GM21528 (cell line): ENCODE measurements around the gene CPNE5.
"Not testable (repeated sequence)": the region's sequence is repeated elsewhere in the genome, so short reads cannot be mapped to it uniquely, and the experiment has no call there.

ENCODE experiments used
- ATAC-seq: cut with Tn5 transposase; IDR thresholded peaks from one replicate; pipeline ENCODE4 v1.9.1; 2021; ENCODE audit warnings: mild to moderate bottlenecking, moderate library complexity; ENCODE audit not compliant: unreplicated experiment, low FRiP score

Gene CPNE5

DNA sequence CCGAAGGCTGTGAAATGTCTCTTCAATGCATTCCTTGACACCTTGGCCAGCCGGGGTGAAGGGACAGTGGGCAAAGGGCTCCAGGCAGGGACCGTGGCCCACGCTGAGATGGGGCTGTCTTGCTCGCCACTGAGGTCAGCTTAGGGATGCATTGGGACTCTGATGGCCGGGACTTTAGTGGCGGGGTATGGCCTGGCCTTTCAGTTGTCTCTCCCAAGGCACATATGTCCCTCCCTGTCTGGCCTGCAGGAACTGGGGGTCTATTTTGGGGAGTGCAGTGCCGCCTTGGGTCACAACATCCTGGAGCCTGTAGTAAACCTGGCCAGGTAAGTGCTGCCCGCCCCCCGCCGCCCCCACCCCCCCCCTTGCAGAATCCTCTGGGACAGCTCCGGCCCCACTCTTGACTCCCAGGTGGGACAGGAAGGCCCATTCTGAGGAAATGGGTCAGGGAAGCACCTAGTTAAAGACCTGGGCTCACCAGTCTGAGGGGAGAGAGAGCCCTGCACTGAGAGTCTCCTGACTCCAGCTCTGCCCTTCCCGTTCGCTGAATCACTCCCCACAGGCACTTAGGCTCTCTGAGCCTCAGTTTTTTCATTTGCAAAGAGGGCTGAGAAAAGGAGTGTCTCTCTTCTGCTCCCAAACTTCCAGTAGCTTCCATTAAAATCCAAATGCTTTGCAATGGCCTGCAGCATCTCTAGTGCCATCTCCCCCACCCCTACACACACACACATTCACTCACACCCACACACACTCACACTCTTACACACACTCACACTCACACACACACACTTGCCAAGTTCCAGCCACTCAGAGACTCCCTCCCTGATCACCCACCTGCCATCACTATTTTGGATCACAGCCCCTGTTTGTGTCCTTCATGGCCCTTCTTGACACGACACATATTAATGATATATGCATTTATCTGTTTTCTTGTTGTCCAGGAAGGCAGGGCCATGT, 108.5 kb downstream of the CPNE5 start:
- no peak for ATAC-seq

DNA sequence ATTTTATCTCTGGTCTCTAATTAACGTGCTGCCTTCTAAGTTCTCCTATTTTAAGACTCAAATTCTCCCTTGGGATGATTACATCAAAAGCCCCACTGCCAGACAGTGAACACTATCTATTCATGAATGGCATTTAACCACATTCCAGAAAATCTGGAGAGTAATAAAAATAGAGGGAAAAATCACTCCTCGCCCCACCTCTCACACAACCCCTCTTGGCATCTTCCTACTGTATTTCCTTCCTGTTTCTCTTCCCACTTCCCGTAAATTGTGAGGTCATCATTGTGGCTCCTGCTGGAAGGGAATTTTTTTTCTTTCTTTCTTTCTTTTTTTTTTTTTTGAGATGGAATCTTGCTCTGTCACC, 110.1 kb downstream of the CPNE5 start:
- no peak for ATAC-seq

DNA sequence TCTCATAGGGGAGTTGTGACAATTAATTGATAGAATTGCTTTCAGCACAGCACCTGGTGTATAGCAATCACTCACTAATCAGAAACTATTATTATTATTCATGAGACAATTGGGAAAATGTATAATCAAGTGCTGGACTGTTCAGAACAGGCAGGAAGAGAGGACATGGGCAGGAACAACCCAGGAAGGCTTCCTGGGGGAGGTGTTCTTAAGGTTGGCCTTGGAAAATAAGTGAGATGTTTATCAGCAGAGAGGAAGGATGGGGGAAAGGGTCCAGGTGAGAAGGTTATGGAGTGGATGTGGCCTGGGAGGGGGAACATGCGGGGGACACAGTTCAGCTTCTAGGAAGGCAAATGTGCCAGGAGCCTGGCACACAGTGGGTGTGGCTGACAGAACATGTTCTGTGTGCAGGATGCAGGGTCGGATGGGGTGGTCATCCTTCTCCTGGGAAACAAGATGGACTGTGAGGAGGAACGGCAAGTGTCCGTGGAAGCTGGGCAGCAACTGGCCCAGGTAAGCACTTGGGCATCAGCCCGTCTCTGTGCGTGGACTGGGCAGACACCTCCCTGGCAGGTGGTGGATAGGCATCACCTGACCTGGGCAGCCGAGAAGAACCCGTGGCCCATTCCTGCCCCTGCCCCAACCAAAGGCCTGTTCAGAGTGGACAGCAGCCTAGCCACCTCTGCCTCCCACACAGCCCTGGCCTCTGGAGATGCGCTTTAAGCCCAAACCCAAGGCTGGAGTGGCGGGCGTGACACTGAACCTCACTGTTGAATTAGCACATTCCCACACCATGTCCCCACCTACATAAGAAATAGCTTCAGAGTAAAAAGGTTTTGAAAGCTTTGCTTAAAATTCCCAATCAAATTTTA, 110.7 kb downstream of the CPNE5 start:
- ATAC-seq: no peak

DNA sequence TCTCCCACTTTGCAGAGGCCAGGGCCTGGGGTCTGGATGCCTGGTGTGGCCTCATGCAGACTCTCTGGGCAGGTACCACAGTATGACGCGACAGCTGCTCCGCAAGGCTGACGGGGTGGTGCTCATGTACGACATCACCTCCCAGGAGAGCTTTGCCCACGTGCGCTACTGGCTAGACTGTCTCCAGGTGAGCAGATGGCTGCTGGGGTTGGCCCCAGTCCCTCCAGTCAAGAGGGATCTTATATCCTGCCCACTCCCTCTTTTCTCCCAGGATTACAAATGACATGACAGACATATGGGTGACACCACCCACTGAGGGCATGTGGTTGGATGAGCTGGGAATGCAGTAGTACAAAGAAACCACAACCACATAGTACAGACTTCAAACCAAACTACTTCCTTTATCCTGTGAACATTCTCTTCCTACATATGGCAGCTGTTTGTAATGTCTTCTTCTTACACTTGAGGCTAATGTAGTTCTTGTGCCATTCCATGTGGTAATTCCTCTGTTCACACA, 111.7 kb downstream of the CPNE5 start:
- no peak for ATAC-seq

DNA sequence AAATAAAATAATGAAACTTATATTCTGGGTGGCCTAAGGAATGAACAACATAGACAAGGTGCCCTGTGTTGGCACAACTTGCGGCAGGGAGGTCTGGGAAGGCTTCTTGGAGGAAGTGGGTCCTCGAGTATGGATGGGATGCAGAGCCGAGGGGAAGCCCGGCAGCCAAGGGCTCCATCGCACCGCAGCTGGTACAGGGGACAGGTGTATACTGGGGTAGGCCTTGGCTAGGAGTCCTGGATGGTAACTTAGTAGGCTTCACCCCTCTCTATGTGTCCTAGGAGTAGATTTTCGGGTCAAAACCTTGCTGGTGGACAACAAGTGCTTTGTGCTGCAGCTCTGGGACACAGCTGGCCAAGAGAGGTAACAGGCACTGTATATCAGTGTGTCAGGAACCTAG, 113.7 kb downstream of the CPNE5 start:
- no peak for ATAC-seq

DNA sequence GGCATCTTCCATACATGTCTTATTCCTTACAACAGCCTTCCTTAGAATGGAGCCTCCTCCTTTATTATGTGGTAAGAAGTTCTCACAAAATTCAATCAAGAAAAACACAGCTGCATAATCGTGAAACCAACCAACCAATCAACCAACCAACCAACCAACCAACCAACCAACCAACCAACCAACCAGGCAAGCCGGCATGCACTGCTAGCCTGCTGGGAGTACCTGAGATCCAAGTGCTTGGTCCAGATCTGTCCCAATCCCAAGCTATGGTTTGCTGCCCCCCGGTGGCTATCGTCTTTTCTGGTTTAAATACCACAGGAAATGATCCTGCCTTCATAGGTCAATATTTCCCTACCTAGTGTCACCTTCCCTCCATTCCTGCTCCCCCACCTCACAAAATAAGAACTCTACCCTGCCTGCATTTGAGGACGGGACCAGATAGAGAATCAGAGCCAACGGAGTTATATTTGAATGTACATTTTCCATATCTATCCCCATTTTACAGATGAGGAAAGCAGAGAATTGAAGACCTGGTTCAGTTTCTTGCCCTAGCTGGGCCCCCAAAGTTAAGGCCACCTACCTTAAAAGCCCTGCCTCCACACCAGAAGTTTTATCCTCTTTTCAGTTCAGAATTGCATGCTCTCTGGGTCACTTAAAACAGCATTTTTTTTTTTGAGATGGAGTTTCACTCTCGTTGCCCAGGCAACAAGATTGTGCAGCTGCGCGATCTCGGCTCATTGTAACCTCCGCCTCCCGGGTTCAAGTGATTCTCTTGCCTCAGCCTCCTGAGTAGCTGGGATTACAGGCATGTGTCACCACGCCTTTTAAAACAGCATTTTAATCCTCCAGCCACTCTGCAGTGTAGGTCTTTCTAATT, 114.5 kb downstream of the CPNE5 start:
- no peak for ATAC-seq

DNA sequence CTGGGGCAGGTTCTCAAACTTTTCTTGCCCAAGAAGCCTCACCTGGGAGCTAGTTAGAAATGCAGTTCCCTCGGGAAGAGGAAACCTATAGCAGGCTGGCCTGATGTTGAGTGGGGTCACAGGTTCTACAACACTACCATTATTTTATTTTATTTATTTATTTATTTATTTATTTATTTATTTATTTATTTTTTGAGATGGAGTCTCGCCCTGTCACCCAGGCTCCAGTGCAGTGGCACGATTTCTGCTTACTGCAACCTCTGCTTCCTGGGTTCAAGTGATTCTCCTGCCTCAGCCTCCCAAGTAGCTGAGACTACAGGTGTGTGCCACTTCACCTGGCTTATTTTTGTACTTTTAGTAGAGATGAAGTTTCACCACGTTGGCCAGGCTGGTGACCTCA, 115.3 kb downstream of the CPNE5 start:
- ATAC-seq: not testable (repeated sequence)

DNA sequence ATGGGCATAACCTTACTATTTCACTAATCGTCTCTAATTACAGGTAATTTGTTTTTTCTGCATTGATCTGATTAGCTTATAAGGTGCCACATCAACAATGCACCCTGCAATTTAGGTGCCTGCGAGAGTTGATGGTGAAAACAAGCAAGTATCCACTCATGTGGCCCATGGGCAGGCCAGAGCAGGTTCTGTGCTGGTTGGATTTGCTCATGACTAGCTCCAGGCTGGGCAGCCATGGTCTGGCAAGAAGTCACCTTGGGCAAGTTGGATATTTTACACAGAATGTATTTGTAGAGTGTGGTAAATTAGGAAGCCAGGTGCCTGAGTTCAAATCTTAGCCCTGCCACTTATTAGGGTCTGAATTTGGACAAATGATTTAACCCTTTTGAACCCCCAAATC, 116.4 kb downstream of the CPNE5 start:
- ATAC-seq: no peak

DNA sequence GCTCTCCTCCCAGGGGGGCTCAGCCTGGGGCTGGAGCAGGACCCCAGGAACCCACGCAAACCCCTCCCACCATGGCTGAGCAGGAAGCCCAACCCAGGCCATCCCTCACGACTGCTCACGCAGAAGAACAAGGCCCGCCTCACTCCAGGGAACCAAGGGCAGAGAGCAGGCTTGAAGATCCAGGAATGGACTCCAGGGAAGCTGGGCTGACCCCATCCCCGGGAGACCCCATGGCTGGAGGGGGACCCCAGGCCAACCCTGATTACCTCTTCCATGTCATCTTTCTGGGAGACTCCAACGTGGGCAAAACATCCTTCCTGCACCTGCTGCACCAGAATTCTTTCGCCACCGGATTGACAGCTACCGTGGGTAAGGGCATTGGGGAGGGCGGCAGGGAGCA, 116.9 kb downstream of the CPNE5 start:
- ATAC-seq: no peak

DNA sequence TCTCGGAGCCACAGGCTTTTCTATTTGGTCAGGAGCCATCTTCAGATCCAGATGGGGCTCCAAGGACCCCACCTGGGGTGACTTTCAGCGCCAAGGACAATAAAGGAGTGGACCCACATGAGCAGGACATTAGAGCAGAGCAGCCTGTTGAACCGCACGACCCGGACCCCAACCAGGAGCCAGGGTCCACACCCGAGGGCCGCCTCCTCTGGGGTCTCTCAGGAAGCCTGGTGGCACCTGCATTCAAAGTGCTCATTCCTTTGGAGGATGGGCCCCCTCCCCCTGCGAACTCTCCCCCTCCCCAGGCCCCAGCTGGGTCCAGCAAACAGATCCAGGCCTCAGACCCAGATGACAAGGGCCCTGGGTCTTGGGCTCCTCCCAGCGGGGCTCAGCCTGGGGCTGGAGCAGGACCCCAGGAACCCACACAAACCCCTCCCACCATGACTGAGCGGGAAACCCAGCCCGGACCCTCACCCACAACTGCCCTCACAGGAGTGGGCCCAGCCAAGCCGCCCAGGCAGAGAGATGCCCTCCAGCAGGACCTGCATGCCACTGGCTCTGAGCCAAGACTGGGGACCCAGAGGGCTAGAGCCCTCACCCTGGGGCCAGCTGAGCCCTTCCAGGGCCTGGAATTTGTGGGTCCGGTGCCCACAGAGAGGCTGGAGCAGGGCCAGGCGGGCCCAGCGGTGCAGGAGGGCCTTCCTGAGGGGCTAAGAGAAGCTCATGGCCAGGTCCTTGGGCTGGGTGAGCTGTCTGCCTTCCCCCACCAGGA, 117.7 kb downstream of the CPNE5 start:
- no peak for ATAC-seq

DNA sequence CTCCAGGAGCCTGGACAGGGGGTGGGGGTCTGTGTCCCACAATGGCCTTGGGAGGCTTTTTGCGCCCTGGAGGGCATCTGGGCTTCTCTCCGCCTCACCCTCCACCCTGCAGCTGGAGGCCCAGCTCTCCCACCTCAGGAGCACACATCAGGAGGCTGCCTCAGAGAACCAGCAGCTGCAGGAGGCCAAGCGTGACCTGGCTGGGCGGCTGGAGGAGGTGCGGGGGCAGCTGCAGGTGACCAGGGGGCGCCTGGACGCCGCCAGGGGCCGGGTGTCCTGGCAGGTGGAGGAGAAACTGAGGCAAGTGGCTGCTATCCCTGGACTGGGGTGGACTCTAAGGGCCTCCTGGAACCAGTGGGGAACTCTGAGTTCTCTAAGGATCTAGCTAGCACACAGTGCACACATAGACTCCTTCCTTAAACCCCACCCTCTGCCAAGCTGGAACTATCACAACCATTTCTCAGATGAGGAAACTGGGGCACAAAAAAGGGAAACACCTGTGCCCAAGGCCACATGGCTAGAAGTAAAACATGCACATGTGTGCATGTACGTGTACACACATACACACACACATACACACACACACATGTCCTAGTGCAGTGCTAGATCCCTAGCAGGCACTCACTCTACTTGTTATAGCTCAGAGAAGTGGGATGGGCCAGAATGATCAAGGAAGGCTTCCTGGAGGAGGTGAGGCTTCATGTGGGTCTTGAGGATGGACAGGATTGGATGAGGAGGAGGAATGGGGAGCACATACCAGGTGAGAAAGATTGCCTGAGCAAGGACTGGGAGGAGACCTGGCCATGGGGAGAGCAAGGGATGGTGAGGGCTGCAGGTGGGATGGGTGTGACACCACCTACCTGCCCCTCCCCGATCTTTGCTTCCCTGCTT, 118.7 kb downstream of the CPNE5 start:
- no peak for ATAC-seq

DNA sequence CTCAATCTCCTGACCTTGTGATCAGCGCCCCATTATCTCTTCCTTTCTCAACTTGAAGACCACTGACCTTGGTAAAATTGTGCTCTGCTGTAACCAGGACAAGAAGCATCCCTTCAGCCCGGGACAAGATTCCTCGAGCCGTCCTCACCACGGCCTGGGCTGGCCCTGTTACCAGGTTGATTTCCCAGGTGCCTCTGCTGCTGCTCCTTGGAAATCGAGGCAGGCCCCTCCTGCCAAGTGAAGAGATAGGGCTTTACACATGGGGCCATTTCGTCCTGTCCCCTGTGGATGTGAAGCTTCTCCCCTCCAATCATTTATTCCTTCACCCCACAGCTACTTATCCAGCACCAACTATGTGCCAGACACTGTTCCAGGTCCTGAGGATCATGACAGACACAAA, 120.1 kb downstream of the CPNE5 start:
- no peak for ATAC-seq

DNA sequence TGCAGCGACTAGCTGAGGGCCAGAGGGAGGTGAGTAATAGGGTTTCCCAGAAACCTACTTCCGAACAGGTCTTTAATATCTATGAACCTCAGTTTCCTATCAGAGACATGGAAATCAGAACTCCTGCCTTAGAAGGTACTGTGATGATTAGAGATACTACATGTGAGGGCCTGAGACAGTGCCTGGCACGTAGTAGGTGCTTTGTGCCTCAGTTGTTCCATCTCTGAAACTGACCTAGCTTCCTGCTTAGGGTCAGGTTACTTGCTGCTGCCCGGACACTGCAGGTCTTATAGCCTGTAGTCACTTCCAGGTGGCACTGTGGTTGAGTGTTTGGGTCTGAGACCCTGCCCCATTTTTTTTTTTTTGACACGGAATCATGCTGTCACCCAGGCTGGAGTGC, 120.7 kb downstream of the CPNE5 start:
- no peak for ATAC-seq

DNA sequence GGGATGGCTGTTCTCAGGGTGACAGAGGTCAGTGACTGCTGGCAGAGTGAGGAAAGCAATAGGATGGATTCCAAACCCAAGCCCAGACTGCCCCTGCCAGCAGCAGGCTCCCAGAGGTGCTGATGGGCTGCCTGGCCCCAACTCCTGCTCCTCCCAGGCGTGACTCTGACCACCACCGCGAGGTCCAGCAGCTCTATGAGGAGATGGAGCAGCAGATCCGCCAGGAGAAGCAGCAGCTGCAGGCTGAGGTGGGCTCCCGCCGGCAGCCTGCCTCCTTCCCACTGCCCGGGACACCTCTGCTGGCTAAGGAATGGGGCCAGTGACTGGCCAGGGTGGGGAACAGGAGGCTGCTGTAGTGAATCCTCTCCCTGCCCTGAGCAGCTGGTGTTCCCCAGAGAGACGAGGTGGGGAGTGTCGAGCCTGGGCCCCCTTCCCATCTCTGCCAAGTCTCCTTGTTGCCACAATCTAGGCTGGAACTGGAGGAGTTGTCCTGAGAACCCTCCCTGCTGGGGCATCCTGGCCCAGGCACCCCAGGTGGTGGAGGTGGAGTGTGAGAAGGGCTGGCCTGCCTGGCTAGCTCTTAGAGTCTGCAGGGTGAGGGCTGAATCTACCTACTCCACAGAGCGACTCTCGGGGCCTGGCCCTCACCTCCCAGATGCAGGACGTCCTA, 121.2 kb downstream of the CPNE5 start:
- no peak for ATAC-seq

DNA sequence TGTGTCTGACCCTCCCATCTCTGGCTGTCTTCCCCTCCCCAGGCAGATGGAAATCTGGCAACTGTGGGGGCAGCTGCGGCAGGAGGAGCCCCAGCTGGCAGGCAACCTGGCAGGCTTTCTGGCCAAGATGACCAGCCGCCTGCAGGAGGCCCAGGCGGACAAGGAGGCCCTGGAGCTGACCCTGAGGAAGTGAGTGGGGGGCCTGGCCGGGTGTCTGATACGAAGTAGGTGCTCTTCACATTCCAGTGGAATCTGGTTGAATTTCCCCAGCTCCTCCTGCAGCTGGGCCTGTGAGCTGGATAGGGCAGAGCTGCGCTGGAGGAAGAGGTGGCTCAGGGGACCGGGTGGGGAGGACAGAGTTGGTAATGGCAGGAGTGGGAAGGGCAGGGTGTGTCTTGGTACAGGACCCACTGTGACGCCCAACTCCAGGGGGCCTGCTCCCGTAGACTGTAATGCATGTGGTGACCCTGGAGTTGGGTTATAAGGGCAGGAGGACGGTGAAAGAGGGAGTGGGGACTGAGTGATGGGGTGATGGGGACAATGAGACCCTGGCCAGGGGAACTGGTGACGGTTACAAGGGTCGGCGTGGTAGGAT, 121.9 kb downstream of the CPNE5 start:
- no peak for ATAC-seq

DNA sequence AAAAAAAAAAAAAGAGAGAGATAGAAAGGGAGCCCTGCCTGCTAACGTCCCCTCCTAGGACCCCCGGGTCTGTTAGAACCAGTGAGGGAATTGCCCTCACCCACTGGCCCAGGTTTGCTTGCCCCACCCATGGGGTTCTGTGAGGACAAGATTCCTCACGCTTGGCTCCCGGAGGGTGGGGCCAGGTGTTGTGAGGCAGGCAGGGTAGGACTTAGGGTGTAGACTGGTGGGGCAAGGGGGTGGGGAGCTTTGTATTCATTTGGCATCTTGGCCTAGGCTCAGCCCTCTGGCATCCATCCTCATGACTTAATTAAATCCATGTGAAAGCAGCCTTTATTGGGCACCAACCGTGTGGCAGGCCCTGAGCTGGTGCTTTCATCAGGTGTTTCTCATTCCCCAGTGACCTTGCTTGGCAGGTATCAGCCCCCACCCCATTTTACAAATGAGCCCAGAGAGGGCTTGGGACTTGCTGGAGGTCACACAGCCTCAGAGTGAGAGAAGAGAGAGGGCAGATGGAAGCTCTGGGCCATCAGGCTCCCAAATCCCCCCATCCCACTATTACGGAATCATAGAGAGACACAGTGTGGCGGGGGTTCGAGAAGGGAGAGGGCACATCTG, 122.7 kb downstream of the CPNE5 start:
- ATAC-seq: no peak

DNA sequence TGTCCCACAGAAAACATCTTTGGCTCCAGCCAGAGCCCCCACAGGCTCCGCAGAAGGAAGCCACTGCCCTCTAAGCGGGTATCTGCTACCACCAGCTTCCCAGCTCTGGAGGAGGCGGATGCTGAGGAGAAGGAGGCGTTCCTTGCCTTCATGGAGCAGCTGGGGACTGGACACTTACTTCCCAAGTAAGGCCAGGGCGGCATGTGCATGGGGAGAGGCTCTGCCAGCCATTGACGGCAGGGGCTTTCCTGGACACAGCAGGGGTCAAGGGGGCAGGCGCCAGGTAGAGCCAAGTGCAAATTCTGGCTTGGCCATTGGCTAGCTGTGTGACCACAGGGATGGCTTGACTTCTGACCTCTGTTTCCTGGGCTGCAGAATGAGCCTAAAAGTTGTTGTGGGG, 123.8 kb downstream of the CPNE5 start:
- no peak for ATAC-seq
